Retinal pigment epithelial cell (primary cell): ENCODE data around the gene OTOP1.
A peak's percentile ranks its signal among the peaks of the same experiment; 100 is the strongest.
"Not testable (repeated sequence)": the region's sequence is repeated elsewhere in the genome, so short reads cannot be mapped to it uniquely, and the experiment has no call there.

ENCODE experiments used
- DNase-seq: peaks from one replicate; pipeline ENCODE4 v3.0.0-alpha.2; 2010; ENCODE audit warnings: low read depth
- H3K4me3 ChIP-seq: 2 replicates; pipeline ENCODE4 v1.5.1; 2011; ENCODE audit warnings: mild to moderate bottlenecking, low read length, control low read depth, moderate library complexity
- CTCF ChIP-seq: conservative IDR thresholded peaks from 2 replicates; pipeline ENCODE4 v1.5.1; 2011; ENCODE audit warnings: low read depth, low read length, control low read depth, inconsistent platforms

Gene OTOP1

GRCh38 chr4:4268776-4269175 is 42.0 kb upstream of the OTOP1 start:
- no peak for DNase-seq
- TF ChIP-seq CTCF = no peak
- H3K4me3 ChIP-seq = no peak overlapping the region

- no peak for DNase-seq
These were observed 41.3 kb upstream of the OTOP1 start for GRCh38 chr4:4267981-4268380.

GRCh38 chr4:4260185-4260751 is 33.5 kb upstream of the OTOP1 start:
- no peak overlapping the region for H3K4me3 ChIP-seq
- peak; percentile 48 for TF ChIP-seq CTCF
- DNase-seq = no peak

More at GRCh38 chr4:4267981-4268380, 41.3 kb upstream of the OTOP1 start:
- TF ChIP-seq CTCF = no peak
- H3K4me3 ChIP-seq = no peak overlapping the region

- TF ChIP-seq CTCF = no peak
- no peak for DNase-seq
- no peak overlapping the region for H3K4me3 ChIP-seq
These were observed 32.9 kb upstream of the OTOP1 start for GRCh38 chr4:4259484-4260100.

GRCh38 chr4:4257705-4258104 is 31.0 kb upstream of the OTOP1 start:
- not testable (repeated sequence) for DNase-seq, H3K4me3 ChIP-seq

GRCh38 chr4:4256799-4257198 is 30.1 kb upstream of the OTOP1 start:
- DNase-seq = no peak
- TF ChIP-seq CTCF = no peak
- H3K4me3 ChIP-seq = no peak overlapping the region

GRCh38 chr4:4254666-4255065 is 27.9 kb upstream of the OTOP1 start:
- H3K4me3 ChIP-seq = no peak overlapping the region
- no peak for DNase-seq
- TF ChIP-seq CTCF = no peak
